Loucy (cell line): ENCODE data around the gene GAK.

Experiments used
- CTCF ChIP-seq: fragments of 200-600 bp; sonication (generic); conservative IDR thresholded peaks from 2 replicates; pipeline ENCODE4 v1.5.1; 2014; ENCODE audit warnings: mild to moderate bottlenecking, antibody characterized with exemption, low read length
- EZH2phosphoT487 ChIP-seq: fragments of 200-600 bp; IDR thresholded peaks from 2 replicates; pipeline ENCODE4 v1.6.1; 2018; ENCODE audit warnings: antibody characterized with exemption, mild to moderate bottlenecking, moderate library complexity, borderline replicate concordance

GRCh38 chr4:834368-835147 lies 97.6 kb downstream of the GAK start:
- TF ChIP-seq CTCF (no peak), EZH2phosphoT487 (no peak)
